CD4-positive, alpha-beta T cell treated with Interleukin-12 subunit alpha and Interleukin-12 subunit beta, for 1 hour (primary cell): ENCODE data around the gene SALL2.

ENCODE experiments used
- DNase-seq: peaks from one replicate; pipeline ENCODE4 v3.0.0-alpha.2; 2020

SALL2 gene

DNA sequence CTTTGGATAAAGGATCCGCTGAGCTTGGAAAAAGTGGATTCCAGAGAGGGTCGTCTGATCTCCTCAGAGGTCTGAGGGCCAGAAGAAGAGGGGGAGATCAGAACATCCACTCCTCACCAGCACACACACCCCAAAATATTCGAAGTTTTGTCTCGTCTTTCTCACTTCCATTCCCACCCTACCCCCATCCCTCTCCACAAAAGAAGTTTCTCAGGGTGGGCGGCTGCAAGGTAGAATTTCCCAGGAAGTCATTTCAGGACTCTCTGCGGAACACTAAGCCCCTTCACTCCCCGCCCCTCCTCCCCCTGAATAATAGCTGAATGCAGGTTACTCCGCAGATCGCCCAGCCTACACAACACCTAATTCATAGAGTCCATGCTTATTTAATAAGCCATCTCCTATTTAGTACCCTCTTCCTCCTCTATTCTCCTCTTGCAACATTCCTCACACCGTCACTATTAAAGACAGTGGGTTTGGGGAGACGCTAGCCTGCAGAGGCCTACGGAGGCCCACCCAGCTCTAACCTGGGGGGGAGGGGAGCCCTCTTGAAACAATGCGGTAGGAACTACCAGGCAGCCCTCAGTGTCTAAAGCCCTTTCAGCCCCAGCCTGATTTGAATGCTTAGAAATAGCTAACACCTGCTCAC lies 649 bp upstream of the SALL2 start:
- no peak for DNase-seq

DNA sequence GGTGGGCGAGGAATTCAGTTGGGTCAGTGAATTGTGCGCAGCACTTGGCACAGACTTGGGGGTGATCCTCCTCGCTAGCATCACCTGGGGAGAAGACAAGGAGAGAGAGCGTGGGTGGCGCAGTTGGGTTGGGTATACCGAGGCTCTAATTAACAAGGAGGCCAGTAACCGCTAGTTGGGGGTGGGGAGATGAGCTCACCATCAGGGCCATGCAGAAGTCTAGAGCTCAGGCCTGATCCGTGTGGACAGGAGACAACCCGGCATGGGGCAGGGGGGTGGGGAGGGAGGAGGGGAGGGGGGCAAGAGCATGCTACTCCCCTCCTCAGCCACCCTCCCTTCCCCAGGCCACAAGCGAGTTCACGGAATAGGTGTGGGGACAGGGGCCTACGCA lies 580 bp downstream of the SALL2 start:
- DNase-seq = no peak

DNA sequence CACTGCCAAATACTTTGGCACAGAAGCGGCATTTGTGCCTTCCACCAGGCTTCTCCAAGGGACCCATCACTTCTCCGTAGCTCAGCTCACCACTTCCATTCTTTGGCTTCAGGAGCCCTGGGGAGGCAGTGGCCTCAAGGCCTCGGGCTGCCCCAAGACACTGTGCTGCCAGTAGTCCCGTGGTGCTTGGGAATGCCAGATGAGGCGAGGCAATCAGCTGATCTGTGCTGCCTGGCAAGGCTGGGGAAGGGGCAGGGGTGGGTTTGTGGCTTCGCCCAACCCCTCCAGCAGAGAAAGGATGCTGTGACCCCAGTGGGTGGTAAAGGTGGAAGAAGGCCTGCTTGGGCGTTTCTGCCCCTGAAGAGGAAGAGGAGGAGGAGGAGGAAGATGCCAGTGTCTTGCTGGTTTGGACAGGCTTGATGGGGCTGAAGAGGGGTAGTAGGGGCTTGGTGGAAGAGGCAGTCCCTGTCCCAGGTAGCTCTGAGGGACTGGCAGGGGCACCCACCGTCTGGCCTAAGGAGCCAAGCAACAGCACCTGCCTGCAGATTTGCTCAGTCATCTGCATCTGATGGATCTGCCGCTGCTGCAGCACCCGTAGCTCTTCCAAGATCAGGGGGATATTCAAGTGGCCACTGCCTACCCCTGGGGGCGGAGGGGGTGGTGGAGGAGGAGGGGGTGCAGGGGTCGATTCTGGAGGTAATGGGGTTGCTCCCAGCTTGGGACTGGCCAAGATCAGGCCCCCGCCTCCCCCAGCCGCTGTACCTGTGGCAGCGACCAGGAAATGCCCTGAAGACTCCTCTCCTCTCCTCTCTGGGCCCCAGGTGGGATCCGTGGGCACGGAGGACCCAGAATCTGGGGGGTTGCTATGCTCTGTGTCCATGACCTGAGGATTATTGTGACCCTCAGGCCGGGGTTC lies 1.3 kb downstream of the SALL2 start:
- no peak for DNase-seq

DNA sequence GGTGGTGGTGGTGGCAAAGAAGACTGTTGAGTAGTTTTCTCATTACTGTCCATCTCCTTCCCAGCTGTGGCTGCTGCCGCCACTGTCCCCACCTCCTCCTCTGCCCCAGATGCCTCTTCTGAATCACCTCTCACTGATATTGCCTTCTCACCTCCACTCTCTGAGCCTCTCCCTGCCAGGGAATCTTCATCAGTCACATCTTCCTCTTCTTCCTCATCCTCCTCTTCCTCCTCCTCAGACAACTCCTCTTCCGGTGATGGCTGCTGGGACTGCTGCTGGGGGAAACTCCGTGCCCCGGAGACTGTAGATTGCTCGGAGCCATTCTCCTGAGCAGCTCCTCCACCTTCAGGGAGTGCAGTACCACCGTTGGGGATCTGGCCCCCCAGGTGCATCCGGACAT lies 2.9 kb downstream of the SALL2 start:
- DNase-seq = no peak

DNA sequence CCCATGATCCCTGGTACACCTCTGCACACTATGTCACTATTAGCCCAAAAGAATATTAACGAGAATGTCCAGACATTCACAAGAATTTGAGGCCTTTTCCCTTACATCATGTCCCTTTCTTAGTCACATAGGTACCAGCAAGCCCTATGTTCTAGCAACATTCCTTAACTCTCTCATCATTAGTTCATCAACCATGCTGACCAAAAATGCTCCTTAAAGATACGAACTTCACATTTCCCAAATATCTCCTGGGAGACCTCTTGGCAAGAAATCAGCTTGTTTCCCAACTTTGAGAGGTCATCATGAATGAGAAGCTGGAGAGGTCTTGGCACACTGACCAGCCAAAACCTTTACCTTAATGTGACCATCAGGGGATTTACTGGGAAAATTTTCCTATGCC lies 4.6 kb downstream of the SALL2 start:
- no peak for DNase-seq

DNA sequence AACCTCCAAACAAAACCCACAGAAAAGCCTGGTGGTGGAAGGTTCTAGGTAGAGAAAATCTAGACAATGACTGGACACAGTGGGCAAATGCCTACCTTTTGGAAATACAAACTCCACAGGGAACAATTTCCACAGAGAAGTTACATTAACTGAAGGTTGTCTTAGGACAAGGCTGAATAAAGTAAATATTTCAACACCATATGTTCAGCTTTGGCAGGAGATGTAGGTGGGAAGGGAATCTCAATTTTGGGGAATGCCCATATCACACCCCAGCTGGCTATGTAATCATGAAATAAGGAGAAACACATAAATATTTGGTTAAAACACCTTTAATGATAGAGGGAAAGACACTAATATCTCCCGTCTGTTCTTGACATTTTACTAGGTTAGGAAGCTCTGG lies 5.4 kb downstream of the SALL2 start:
- DNase-seq = no peak

DNA sequence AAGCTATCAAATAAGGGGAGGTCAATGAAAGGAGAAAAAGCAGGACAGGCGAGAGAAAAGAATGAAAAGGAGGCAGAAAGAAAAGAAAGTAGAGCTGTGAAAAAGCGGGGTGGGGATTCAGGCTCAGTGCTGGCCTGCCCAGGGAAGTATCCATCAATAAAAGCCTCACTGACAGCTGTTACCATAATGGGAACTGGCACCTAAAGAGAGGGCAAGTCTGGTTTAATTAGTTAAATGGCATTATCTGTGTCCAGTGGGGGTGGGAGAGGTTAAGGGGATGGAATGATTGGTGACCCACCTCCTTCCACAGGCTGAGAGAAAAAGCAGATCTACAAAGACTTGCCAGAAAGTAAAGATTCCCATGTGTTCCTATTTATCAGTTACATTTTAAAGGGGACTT lies 7.4 kb downstream of the SALL2 start:
- no peak for DNase-seq

DNA sequence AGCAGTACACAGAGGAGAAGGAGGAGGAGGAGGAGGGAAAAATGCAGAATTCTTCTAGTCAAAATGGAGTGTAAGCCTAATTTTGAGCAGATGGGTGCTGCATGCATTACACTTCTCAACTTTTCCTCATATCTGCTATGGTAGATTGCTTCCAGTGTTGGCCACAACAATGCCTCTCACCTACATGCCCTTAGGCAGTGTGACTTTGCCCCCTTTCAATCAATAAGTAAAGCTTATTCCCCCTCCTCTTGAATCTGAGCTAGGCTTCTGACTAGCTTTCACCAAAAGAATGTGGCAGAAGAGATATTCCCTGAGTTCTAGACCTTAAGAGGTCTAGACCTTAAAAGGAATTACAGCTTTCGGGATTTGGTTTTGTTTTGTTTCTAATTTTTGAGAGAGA lies 11.8 kb downstream of the SALL2 start:
- DNase-seq = no peak

DNA sequence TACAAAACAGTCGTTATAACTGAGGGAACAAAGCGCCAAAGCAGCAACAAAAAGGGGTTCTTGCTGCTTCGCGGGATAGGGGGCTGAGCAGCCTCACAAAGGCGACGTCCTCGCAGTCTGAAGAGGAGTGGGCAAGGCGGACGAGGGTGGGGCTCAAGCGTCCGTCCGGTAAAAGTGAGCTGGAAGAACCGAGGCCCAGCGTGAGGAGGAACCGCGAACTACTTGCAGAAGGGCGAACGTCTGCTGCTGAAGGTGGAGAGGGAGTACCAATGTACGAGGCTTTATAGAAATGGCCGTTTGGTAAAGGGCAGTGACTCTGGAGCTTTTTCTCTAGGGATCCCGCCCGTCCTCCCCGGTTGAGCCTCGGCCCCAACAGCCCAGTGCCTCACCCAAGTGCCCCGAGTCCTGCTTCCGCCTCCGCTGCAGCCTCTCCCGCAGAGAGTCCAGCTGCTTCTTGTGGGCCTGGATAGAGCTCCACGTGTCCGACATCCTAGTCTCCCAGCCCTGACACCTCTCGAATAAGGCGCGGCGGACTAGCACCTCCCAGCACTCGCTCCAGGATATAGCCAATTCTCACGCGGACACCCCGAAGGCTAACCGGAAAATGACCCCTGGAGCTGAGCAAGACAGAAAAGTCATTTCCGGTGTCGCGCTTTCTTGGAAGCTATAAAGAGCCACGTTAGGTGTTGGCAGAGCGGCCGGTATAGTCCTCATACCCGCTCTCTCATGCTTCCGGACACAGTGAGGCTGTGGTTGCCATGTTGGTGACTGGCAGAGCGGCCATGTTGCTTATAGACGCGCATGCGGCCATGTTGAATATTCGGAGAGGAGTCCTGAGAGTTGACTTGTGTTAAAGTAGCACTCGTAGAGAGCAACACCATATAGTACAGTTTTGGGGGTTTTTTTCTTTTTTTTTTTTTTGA lies 15.2 kb downstream of the SALL2 start, which contains the start of gene METTL3:
Gene METTL3, minus strand, starts transcription at position 606 of the 923 bp plus-strand sequence. Its CDS starts 117 bp downstream, at position 489.
- peak; percentile 96 for DNase-seq

DNA sequence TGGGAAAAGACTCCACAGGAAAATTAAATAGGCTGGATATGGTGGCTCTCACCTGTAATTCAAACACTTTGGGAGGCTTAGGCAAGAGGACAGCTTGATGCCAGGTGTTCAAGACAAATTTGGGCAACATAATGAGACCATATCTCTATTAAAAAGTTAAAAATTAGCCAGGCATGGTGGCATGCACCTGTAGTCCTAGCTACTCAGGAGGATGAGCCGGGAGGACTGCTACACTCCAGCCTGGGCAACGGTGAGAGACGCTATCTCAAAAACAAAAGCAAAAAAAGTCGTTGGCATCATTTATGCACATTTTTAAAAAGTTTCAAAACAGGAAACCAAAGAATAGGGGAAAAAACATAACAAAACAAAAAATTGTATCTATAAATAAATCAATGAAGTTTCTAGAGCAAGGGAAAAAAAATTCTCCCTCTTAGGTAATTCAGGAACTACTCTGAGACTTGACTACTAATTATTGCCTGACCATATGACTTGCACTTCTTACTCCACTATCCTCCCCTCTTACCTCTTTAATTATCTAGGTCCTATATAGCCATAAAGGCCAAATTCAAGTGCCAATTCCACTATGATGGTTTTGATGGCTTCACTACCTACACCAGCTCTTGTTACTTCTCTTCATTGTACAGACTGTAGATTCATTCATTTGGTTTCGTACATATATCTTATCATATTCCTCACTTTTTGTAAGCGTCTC lies 16.6 kb downstream of the SALL2 start:
- peak; percentile 18 for DNase-seq

DNA sequence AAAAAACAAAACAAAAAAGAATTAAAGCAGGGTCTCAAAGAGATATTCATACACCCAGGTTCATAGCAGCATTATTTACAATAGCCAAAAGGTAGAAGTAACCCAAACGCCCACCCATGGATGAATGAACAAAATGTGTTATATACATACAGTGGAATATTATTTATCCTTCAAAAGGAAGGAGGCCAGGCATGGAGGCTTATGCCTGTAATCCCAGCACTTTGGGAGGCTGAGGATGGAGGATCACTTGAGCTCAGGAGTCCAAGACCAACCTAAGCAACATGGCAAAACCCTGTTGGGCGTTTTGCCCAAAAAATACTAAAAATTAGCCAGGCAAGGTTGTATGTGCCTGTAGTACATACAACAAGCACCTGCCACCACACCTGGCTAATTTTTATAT lies 19.6 kb downstream of the SALL2 start:
- no peak for DNase-seq

DNA sequence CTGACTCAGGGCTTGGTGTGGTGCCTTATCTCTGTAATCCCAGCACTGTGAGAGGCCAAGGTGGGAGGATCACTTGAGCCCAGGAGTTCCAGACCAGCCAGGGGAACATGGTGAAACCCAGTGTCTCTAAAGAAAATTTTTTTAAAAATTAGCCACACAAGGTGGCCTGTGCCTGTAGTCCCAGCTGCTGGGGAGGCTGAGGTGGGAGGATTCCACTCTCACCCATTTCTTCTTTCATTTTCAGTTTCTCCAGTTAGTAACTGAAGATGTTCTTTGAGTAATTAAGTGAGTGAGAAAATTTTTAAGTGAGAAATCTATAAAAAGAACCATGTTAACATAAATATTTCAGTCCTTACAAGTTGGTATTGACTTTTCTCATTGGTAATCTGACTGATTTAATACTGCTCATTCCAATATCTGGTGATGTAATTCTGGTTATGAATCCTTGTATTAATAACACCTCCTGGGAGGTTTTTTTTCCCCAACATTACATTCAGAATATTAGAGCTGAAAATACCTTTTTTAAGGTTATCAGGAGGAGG lies 21.1 kb downstream of the SALL2 start:
- peak; percentile 32 for DNase-seq

DNA sequence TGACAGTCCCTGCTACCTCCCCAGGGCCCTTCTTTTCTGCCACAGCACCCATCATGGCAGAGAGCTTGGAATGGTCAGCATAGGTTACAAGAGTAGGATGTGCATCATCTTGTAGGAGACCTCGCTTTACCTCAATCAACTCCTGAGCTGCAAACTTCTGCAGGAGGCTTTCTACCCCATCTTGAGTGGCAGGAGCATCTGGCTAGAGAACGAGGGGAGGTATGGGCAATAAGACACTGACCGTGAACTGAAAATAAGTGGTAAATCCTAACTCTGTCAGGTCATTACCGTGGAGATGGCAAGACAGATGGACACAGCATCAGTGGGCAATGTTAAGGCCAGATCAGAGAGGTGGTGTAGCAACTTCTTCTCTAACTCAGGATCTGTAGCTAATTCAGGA lies 22.8 kb downstream of the SALL2 start:
- DNase-seq = no peak

DNA sequence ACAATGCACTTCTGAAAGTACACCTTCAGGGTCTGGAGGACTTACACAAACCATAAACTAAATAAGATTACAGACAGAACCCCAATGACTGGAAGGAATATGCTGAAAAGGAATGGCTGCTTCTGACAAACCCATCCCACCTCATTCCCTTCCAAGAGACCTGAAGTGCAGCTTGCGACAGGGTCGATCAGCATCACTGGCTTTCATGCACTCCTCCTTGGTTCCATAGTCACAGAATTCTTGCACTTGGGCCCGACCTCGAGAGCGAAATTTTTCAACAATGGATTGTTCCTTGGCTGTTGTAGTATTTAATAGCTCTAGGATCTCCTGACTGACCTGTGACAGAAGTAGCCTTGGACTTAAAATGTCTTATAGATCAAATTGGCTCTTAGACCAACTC lies 24.6 kb downstream of the SALL2 start:
- DNase-seq = no peak

DNA sequence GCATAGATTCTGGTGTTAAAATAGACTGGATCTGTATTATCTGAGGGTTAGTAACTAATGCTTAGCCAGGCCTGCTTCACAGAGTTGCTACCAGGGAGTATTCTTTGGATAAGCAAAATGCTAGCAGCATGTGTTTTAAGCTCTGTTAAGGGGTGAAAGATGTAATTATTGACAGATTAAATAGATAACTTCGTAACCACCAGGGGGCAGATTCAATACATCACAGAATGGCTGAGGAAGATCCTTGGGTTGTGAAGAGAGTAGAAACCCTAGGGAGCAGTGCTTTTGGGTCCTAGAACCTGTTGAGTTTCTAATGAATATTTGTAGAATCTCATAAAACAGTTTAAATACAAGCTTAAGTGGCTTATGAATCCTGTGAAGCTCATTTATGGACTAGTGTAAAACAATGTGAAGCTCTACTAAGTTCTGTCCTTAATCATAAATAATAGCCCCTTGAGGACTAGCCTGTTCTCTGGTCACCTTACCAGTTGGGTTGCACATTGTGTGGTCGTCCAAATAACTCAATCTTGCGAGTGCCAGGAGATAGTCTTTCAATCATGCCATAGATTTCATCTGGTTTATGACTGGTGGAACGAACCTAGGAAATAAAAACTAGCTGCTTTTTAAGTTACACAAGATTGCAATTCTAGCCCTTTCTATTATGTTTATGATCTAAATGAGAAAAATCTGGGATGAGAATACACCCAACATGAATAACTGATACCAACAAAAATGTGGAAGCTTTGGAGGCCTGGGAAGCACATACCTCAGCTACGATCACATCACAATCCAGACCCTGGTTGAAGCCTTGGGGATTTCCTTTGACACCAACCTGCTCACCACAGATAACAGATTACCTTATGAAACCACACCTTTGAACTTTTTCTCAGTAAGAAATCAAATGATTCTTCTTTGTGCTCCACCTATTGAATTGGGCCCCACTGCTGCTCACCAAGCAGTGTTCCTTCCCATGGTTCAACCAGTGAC lies 27.3 kb downstream of the SALL2 start:
- peak; percentile 72 for DNase-seq

DNA sequence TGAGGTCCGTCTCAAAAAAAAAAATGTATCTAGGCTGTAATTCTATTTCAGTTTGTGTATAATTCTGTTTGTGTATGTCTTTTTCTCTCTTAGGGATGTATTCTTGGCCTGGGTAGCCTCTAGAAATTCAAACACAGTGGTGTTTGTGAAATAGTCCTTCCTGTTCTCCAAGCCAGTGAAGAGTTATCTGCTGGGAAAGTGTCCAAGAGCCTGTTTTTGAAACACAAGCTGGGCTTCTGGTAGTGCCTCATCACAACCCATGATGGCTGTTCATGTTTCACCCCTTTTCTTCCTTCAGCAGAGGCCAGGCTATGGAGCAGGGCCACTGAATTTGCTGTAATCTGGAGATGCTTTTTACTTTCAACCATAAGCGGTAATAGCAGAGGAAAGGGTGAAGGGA lies 29.7 kb downstream of the SALL2 start:
- DNase-seq = no peak

DNA sequence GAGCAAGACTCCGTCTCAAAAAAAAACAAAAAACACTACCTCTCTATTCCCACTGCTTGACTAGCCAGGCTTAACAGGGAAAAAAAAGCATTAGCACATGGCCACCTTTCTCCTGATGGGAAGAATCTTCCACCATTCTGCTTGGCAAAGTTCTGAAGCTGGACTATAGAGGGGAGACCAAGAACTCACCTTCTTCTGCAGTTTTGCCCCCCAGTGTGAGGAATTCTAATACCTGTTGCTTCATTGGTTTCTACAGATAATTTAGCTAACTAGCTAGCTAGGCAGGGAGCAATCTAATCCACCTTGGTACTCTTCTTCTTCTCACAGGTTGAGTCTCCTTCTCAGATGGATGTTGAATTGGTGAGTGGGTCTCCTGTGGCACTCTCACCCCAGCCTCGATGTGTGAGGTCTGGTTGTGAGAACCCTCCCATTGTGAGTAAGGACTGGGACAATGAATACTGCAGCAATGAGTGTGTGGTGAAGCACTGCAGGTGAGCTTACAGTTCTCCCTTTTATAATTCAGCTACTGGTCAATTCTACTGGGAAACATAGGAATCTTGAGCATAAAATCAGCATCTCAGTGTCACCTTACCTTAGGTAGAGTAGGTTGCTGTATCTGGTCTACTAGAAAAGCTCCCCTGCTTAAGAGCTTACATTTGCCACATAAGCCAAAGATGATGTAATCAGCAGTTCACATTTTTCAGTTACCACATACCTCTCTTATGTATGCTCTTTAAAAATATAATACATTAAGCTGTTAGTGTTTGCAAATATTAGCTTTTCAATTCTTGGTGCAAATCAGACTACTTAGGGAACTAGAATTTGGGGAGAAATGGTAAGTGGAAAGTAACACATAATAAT lies 31.0 kb downstream of the SALL2 start:
- no peak for DNase-seq

DNA sequence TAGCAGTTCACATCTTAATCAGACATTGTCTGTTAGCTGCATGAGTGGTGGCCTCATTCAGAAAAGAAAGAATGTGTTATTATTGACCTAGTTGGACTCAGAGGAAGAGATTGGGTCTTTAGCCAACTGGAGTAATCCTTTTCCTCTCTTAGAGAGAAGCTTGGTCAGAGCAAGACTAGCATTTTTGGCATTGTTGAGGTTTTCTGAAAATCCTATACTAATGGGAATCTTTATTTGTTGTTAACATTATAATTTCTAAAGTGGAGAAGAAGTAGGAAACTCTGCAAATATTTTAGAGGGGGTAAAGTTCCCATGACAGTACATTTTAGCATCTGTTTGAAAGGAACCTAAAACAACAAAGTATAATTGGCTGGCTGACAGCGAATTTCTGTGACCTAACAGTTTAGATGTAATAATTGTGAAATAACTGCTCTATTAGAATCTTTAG lies 39.5 kb downstream of the SALL2 start:
- no peak for DNase-seq

DNA sequence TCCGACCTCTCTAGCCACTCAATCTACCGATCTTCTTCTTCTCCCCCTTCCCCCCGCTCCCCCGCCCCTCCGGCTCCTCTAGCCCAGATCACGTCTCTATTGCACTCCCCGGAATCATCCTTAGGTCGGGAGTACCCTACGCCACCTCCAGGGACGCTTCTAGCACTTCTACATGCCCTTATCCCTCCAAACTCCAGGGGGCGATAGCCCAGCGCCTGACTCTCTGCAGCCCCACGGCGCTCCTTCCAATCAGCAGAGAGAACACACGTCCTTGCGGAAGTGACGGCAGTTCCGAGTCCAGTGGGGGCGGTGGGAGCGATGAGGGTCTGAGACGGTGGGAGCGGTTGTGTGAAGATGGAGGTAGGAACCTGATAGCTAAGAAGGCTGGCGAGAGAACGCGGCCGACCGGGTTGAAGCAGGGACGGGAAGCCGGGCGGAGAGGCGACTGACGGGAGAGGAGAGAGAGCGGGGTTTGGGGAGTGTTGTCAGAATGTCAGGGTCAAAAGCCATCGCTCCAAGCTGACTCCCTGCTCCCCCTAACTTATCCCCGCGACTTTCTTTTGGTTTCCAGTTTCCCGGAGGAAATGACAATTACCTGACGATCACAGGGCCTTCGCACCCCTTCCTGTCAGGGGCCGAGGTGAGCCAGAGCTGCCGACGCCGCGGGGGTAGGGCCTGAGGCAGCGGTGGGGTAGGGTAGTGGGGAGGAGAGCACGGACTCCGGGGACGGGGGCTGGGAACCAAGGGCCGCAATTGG lies 49.0 kb downstream of the SALL2 start, which contains the start of the genes RAB2B and TOX4:
Gene RAB2B, minus strand, starts transcription at position 35 of the 757 bp plus-strand sequence. CDS start 87 bp downstream, outside the sequence.
Gene TOX4, plus strand, starts transcription at position 271 of the 757 bp plus-strand sequence. Its CDS starts 84 bp downstream, at position 355.
- peak; percentile 99 for DNase-seq
